Measurements from ENCODE around the gene TNFAIP1. TPM values are rescaled to one million over a fixed set of nuclear protein-coding genes. Genes with fewer than 3 reads are reported as not detected.

The TNFAIP1 gene
- total and polyA plus RNA-seq, 2 of the 4 experiments (the other 2 are of a cell fraction), result 49.1 to 62.9 TPM

DNA sequence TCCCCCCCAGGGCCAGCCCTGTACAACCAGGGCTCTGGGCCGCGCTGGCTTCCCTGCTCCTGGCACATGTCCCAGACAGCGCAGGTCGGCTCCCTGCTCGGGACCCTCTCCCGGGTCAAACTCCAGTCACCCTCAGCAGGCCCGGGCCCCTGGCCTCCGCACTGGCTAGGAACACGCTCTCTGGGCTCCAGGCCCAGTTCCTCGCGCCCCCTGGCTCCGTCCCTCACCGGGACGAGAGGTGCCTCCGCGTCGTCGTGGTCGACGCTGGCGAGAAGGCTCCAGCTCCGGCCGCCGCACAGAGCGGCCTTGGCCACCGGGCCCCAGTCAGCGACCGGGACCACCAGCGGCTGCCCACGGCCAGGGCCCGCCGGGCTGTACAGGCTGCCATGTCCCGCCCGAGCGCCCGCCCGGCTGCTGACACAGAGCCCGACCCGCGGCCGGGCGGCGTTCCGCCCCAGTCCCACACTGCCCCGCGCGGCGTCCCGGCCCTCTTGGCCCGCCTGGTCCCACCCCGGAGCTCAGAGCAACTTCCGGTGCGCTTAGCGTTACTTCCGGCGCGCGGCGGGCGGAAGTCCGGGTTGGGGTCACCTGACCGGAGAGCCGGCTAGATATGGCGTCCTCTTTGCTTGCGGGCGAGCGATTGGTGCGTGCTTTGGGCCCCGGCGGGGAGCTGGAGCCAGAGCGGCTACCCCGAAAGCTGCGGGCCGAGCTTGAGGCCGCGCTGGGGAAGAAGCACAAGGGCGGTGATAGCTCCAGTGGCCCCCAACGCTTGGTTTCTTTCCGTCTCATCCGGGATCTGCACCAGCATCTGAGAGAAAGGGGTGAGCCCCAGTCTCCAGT, 21.7 kb downstream of the TNFAIP1 start, which contains the start of gene POLDIP2:
TSS of gene POLDIP2 (minus strand) at position 467 of the 840 bp plus-strand sequence. CDS start at position 388, 79 bp downstream.
- Histone ChIP-seq H3K23ac (ENCODE audit: low read depth, low read length) (peak within 1 kb of the TSS; percentile 54), H3K14ac (replicated peaks; ENCODE audit: low read depth, low read length) (peak within 1 kb of the TSS; percentile 92), H3K4me2 (ENCODE audit: low read depth, low read length) (peak within 1 kb of the TSS; percentile 93), H3K4me1 (ENCODE audit: control insufficient read depth, insufficient read depth, low read length) (peaks cover 3% of the 10 kb centered on the region), H3K9me1 (ENCODE audit: insufficient read depth, low read length) (no peaks in the 10 kb centered on the region; the same call in 1 of the 2 replicates), H3K79me1 (ENCODE audit: low read depth in 1 of 2, low read length in 2 of 2) (peaks cover 42 to 56% of the 10 kb centered on the region in 2 experiments), H3K18ac (ENCODE audit: low read depth, low read length) (no peak within 1 kb of the TSS), H2AK5ac (ENCODE audit: low read depth, low read length) (peak within 1 kb of the TSS; percentile 68), H3K4ac (ENCODE audit: low read depth, low read length) (peak within 1 kb of the TSS; percentile 87), H3K27me3 (ENCODE audit: control insufficient read depth, insufficient read depth, low read length) (no peaks in the 10 kb centered on the region), H3K4me3 (ENCODE audit: insufficient read depth, low read depth, low read length) (peak within 1 kb of the TSS; percentile 80), H2BK20ac (ENCODE audit: low read depth, low read length) (no peak within 1 kb of the TSS), H2BK5ac (ENCODE audit: low read depth, low read length, poor library complexity, severe bottlenecking) (peak within 1 kb of the TSS; percentile 57), H3K56ac (ENCODE audit: extremely low read depth, insufficient read depth, low read length) (peak within 1 kb of the TSS; percentile 86; the same call in 1 of the 2 replicates), H3K27ac (ENCODE audit: insufficient read depth, low read length) (peak within 1 kb of the TSS; percentile 84), H4K20me1 (ENCODE audit: insufficient read depth, low read length) (no peaks in the 10 kb centered on the region), H2BK120ac (ENCODE audit: low read depth, low read length) (0 out of 2 replicates have a peak within 1 kb of the TSS, but pooled peaks have one; percentile 14), H4K5ac (ENCODE audit: low read depth, low read length) (peak within 1 kb of the TSS; percentile 74), H4K8ac (ENCODE audit: low read depth in 2 of 2, low read length in 2 of 2) (peak within 1 kb of the TSS; percentile 97 to 99), H3K36me3 (ENCODE audit: control insufficient read depth, insufficient read depth, low read length) (peaks cover 36% of the 10 kb centered on the region), H2BK15ac (ENCODE audit: low read depth, low read length) (no peak within 1 kb of the TSS), H2AFZ (replicated peaks; ENCODE audit: low read length, poor library complexity) (peak within 1 kb of the TSS; percentile 97), H3K9ac (ENCODE audit: low read depth, low read length) (peak within 1 kb of the TSS; percentile 90), H2AK9ac (replicated peaks; ENCODE audit: low read depth, low read length, poor library complexity) (peak within 1 kb of the TSS; percentile 94), H4K91ac (ENCODE audit: insufficient read depth, low read depth, low read length) (peak within 1 kb of the TSS; percentile 85), H3K9me3 (ENCODE audit: control insufficient read depth, insufficient read depth, low read length) (no peaks in the 10 kb centered on the region)
- BruUV-seq (replicated peaks), result TSS peak; percentile 56
- ChIA-PET CTCF (interaction anchor here (1.5 kb wide), 1 partner anchor 13 kb away, joined by 6 read pairs; the partner anchor contains the start of gene VTN), POLR2A (ENCODE audit: unreplicated experiment) (interaction anchor here (0.6 to 1.6 kb wide), 4 partner anchors 10 to 323 kb away, joined by 4 to 10 read pairs (median 6); partner anchors contain the start of genes TNFAIP1 and VTN)
- 0% methylated on average over 41 of the region's 80 CpGs; no CpG with 5 or more reads in 1 of the 2 experiments for WGBS, 2 experiments (ENCODE audit: extremely low coverage in 2 of 2, insufficient read length in 1 of 2)
- intact Hi-C loops (cut with micrococcal nuclease) (no loop called here), dilution Hi-C loops (cut with HindIII; ENCODE audit: low sequenced_read_pairs, unreplicated experiment) (no loop called here), in situ Hi-C loops (cut with MboI; ENCODE audit: low sequenced_read_pairs) (no loop called here)
- DNase-seq (peak; percentile 92), ATAC-seq (ENCODE audit: low read depth) (peak; percentile 99)
- TF ChIP-seq RAD21 (IDR thresholded peaks at IDR 0.05; ENCODE audit: low read length) (0 out of 2 replicates have a peak, but pooled peaks have one; percentile 27), FOS (IDR thresholded peaks at IDR 0.05; ENCODE audit: low read depth, low read length) (no peak), BHLHE40 (IDR thresholded peaks at IDR 0.05; ENCODE audit: low read depth, low read length) (0 out of 2 replicates have a peak, but pooled peaks have one; percentile 30), CEBPB (IDR thresholded peaks at IDR 0.05; ENCODE audit: low read depth, low read length) (no peak), RFX5 (IDR thresholded peaks at IDR 0.05; ENCODE audit: low read depth, low read length) (no peak), MXI1 (IDR thresholded peaks at IDR 0.05; ENCODE audit: borderline replicate concordance, low read depth, low read length) (no peak; the same call in 1 of the 2 replicates), POLR2A (IDR thresholded peaks at IDR 0.05; ENCODE audit: low read depth, low read length) (peak; percentile 97), MAFK (IDR thresholded peaks at IDR 0.05; ENCODE audit: low read depth, low read length) (no peak), SMC3 (IDR thresholded peaks at IDR 0.05; ENCODE audit: low read depth, low read length) (peak; percentile 2; the same call in 1 of the 2 replicates), MAZ (IDR thresholded peaks at IDR 0.05; ENCODE audit: borderline replicate concordance, low read depth, low read length) (peak; percentile 57; the same call in 1 of the 2 replicates)
- TF ChIP-seq, protein P1, sequence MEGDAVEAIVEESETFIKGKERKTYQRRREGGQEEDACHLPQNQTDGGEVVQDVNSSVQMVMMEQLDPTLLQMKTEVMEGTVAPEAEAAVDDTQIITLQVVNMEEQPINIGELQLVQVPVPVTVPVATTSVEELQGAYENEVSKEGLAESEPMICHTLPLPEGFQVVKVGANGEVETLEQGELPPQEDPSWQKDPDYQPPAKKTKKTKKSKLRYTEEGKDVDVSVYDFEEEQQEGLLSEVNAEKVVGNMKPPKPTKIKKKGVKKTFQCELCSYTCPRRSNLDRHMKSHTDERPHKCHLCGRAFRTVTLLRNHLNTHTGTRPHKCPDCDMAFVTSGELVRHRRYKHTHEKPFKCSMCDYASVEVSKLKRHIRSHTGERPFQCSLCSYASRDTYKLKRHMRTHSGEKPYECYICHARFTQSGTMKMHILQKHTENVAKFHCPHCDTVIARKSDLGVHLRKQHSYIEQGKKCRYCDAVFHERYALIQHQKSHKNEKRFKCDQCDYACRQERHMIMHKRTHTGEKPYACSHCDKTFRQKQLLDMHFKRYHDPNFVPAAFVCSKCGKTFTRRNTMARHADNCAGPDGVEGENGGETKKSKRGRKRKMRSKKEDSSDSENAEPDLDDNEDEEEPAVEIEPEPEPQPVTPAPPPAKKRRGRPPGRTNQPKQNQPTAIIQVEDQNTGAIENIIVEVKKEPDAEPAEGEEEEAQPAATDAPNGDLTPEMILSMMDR (conservative IDR thresholded peaks at IDR 0.05; ENCODE audit: low read depth, low read length), result 0 out of 2 replicates have a peak, but pooled peaks have one; percentile 5
- TF ChIP-seq, protein P2, sequence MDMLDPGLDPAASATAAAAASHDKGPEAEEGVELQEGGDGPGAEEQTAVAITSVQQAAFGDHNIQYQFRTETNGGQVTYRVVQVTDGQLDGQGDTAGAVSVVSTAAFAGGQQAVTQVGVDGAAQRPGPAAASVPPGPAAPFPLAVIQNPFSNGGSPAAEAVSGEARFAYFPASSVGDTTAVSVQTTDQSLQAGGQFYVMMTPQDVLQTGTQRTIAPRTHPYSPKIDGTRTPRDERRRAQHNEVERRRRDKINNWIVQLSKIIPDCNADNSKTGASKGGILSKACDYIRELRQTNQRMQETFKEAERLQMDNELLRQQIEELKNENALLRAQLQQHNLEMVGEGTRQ (IDR thresholded peaks at IDR 0.05; ENCODE audit: low read depth, low read length), result peak; percentile 94

All from IMR-90 (cell line).